Fibroblast of peridontal ligament (primary cell): ENCODE results near the gene TENM4.
"Not testable (repeated sequence)": the region's sequence is repeated elsewhere in the genome, so short reads cannot be mapped to it uniquely, and the experiment has no call there.

ENCODE experiments used
- DNase-seq: peaks from one replicate; pipeline ENCODE4 v3.0.0-alpha.2; 2010; ENCODE audit errors: extremely low read depth

Gene TENM4

DNA sequence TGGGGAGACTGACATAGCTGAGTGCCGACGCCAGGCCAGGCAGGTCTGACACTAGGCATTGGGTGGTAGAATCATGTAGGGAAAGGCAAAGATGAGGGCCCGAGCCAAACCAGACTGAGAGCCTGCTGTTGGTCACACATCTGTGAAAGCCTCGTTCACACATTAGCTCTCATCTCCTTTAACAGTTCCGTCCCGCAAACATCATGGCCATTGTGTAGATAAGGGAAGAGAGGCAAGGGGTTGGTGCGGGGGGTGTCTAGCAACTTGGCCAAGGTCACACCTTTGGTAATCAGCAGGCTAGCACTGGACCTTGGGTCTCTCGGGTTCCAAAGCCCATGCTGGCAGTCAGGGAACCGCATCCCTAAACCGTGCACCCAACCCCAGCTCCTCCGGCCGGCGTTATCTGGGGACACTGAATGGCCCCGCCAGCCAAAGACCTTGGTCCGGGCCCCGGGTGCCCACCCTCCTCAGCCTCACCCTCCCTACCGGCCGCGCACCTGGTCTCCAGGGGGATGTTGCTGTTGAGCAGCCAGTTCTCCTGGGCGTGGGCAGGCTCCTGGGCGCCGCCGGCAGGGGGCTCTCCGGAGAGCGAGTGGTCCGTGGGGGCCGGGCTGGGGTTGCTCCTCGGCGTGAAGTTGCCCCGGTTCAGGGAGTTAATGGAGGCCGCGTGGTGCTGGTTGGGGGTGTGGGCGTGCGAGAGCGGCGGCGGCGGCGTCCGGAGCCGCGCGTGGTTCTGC lies 537.9 kb downstream of the TENM4 start:
- DNase-seq: no peak

DNA sequence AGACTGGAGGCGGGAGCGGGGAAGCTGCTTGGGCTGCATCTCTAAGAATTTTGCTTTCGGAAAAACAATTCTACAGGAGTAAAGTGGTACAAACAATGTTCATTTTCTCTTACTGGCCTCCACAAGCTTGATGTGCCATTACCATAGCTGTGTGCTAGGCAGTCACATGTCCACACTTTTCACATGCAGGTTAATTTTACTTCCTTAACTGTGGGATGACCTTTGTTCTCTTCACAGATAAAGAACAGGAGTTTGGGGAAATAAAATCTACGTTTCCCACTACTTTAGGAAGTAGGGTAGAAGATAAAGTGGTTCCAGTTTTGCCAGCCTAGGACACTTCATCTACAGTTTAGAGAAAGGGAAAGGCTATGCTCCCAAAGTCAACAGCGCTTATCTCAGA lies 539.0 kb downstream of the TENM4 start:
- no peak for DNase-seq

- no peak for DNase-seq
These were observed 542.5 kb downstream of the TENM4 start for GRCh38 chr11:78898266-78898775.

DNA sequence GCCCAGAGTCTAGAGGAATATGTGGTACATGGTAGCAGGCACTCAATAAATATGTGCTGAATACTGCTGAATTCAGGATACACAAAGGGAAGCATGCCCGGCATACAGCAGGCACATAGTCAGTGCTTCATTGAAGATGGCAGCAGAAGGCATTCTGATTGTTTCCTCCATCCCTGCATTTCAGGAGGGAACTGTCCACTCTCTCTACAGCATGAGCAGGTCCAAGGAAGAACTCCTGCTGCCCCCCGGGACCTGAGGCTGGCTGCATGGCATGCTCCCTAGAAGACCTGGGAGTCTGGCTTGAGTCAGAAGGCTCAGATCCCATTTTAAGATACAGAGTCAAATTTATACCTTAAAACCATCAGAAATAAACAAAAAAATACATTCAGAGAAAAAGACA lies 546.8 kb downstream of the TENM4 start:
- no peak for DNase-seq

- DNase-seq: no peak
These were observed 551.1 kb downstream of the TENM4 start for GRCh38 chr11:78889698-78890097.

- peak; percentile 18 for DNase-seq
These were observed 554.2 kb downstream of the TENM4 start for GRCh38 chr11:78886616-78887015.

GRCh38 chr11:78884761-78885160 lies 556.1 kb downstream of the TENM4 start:
- DNase-seq: no peak

DNA sequence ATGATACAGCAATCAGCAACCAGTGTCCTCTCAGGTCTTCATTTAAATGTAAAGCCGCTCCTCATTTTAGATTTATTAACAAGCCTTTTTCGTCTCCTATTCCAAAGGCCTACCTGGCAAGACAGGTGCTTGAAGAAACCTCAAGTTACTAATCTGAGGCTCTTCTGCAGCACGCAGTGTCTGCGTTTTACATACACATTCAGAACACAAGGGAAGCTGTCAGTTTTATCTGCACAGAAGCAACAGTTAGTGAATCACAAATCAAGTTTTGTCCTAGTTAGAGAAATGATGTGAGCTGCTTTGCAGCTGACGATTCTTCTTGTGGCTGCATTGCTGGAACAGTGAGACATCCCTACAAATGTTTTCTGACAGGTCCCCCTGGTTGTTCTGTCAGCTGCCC lies 557.3 kb downstream of the TENM4 start:
- DNase-seq: no peak

DNA sequence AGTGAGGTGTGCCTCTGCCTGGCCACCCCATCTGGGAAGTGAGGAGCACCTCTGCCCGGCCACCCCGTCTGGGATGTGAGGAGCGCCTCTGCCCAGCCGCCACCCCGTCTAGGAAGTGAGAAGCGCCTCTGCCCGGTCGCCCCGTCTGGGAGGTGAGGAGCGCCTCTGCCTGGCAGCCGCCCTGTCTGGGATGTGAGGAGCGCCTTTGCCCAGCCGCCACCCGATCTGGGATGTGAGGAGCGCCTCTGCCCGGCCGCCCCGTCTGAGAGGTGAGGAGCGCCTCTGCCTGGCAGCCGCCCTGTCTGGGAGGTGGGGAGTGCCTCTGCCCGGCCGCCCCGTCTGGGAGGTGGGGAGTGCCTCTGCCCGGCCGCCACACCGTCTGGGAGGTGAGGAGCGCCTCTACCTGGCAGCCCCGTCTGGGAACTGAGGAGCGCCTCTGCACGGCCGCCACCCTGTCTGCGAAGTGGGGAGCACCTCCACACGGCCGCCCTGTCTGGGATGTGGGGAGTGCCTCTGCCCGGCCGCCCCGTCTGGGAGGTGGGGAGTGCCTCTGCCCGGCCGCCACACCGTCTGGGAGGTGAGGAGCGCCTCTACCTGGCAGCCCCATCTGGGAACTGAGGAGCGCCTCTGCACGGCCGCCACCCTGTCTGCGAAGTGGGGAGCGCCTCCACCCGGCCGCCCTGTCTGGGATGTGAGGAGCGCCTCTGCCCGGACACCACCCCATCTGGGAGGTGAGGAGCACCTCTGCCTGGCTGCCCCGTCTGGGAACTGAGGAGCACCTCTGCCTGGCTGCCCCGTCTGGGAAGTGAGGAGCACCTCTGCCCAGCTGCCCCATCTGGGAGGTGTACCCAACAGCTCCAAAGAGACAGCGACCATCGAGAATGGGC lies 561.5 kb downstream of the TENM4 start:
- DNase-seq: not testable (repeated sequence)

DNA sequence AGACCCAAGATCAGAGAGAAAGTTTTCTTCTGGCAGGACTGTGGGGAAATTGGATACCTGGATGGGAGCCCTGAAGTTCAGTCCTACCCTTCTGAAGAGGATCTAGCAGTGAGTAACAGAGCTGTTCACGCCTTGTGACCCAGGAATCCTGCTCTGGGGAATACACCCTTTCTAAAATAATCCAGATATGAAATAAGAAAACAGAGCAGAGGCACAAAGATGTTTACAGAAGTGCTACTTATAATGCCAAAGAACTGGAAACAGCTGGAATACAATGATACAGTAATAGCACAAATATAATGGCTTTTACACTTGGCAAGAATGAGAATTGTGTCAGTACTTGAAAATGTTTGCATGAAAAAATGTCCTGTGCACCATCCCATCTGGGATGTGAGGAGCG lies 562.2 kb downstream of the TENM4 start:
- peak; percentile 9 for DNase-seq

DNA sequence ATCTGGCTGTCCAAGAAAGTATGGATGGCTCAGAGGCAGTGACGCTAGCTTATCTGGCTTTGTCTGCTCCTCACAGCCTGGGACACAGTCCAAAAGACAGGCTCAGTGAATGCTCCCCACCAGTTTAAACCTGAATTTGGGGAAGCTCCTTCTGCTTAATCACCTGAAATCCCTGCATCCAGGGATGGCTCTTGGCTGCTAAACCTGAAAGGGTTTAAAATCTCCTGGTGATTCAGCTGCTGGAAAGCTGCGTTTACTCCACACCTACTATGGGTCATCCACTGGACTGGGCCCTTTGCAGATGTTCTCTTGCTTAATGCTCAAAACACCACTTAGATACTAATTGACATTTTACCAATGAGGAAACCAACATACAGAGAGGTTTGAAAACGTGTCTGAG lies 564.2 kb downstream of the TENM4 start:
- no peak for DNase-seq

DNA sequence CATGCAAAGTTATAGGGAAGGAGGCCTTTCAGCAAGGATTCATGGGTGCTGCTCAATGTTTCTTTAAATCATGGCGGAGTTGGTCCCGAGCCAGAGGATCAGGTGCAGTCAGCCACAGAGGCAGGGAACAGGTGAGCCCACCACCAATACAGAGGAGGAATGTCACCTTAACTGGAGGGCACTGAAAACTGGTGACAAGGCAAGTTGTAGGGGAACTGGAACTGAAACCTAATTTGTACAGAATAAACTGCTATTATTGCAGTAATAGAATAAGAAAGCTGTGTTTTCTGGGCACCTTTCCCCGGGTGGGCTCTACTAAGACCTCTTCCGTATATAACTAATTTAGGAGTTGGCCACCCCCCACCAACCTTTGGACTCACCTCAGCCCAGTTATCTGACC lies 570.2 kb downstream of the TENM4 start:
- no peak for DNase-seq

GRCh38 chr11:78869293-78869692 lies 571.5 kb downstream of the TENM4 start:
- DNase-seq: no peak

- DNase-seq: peak; percentile 19
These were observed 572.3 kb downstream of the TENM4 start for GRCh38 chr11:78868563-78868962.

DNA sequence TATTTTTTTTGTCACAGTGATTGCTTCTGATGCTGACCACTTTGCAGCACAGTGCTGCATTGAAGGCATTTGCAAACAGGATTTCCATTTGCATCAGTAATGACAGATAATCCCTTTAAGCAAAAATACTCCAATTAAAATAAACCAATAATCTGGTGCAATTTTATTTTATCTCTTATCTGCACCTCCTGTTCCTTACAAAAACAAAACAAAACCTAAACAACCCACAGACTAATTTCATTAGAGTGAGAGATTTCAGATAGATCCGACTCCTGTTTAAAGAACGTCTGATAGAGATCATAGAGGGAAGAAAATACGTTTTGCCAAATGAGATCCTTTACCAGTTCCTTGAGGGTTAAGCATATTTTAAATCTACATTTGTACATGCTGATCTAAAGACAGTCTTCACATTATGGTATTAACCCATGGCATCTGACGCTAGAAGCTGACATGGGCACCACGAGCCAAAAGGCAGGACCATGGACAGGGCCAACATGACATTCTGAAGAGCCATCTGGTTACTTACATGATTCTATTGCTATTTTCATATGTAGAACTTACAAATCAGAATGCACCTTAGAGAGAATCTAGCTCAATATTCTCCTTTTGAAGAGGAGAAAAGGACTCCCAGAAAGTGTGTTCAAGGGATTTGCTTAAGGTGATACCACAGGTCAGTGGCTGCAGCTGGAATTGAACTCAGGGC lies 580.0 kb downstream of the TENM4 start:
- peak; percentile 48 for DNase-seq

GRCh38 chr11:78857688-78858087 lies 583.1 kb downstream of the TENM4 start:
- DNase-seq: peak; percentile 37

- no peak for DNase-seq
These were observed 584.6 kb downstream of the TENM4 start for GRCh38 chr11:78856211-78856610.

- peak; percentile 65 for DNase-seq
These were observed 585.7 kb downstream of the TENM4 start for GRCh38 chr11:78855116-78855515.

DNA sequence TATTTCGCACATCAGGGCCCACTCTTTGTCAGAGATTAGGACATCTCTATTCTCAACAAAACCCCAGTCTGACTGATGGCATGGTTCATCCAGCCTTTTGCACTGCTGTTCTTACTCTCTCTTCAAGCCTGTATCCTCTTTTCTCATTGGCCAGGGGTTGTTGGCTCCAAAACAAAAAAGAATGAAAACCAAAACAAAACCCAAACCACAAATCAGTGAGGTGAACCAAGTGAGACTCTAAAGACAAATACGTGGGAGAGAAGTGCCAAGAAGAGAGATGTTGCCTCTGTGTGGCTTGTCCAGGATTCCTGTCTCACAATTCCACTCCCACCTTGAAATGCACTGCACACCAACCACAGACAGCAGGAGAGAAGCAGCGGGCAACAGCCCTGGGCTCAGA lies 587.3 kb downstream of the TENM4 start:
- peak; percentile 41 for DNase-seq

DNA sequence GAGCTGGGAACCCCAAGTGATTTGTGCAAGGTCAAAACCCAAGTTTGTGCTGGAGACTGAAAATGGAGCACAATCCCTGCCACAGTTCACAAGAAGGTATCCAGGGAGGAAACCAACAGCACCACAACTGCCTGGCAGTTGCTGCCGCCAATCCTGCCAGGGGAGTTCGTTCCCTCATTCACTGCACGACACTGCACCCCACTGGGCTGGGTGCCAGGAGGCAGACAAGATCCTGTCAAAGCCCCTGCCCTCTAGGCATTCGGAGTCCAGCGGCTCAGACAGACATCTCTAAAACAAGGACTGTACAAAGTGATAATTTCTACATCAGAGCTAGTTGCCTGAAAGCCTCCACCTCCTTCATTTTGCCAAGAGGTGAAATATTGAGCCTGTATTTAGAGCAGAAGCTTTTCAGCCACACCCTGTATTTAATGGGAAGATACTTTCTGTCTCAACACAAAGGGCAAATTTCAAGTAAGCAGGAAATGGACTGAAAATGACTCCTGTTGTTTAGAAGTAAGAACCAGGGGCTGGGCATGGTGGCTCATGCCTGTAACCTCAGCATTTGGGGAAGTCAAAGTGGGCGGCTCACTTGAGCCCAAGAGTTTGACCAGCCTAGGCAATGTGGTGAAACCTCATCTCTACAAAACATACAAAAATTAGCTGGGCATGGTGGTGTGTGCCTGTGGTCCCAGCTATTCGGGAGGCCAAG lies 588.8 kb downstream of the TENM4 start:
- no peak for DNase-seq

- no peak for DNase-seq
These were observed 590.8 kb downstream of the TENM4 start for GRCh38 chr11:78850078-78850477.

DNA sequence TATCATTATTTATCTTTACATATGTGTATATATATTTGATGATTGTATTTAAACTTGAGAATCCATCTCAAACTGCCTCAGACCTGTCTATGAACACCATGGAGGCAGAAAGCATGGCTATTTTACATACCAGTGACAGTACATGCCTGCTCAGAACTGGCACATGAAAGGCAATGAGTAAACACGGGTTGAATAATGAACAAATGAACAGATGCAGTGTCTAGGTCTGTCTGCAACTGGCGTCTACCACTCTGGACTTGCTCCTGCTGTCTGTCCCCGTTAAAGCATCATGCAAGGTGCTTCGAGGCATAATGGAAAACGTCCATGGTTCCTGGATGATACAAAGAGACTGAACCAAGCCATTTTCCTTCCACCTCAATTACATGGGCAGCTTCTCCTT lies 594.6 kb downstream of the TENM4 start:
- DNase-seq: no peak
